ENCODE measurements around the gene RPS6KA4.
"Not testable (repeated sequence)": the region's sequence is repeated elsewhere in the genome, so short reads cannot be mapped to it uniquely, and the experiment has no call there.

RPS6KA4 gene

GRCh38 chr11:64385945-64386704 lies 27.2 kb downstream of the RPS6KA4 start:
- no peak for DNase-seq (ENCODE audit: low read depth in 3 of 3)

- DNase-seq (ENCODE audit: low read depth in 3 of 3), result no peak
These were observed 29.0 kb downstream of the RPS6KA4 start for GRCh38 chr11:64387916-64388315.

DNA sequence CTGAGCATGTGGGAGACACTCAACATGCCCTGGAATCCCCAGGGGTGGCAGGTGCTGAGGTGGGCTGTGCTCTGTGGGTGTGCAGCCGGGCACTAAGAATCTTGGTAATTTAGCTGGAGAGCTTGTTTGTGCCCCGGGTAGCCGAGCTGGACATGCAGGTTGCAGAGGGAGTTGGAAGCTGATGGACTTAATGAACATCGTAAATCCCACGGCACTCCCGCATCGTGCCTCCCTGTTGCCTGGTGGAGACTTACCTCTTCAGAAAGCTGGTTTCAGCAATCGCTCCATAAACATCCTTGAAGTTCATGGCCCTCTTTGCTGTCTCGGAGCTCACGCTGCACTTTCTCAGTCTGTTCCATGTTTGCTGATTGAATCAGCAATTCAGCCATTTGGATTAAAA lies 29.9 kb downstream of the RPS6KA4 start:
- no peak for DNase-seq (ENCODE audit: low read depth in 3 of 3)

GRCh38 chr11:64389851-64390250 lies 30.9 kb downstream of the RPS6KA4 start:
- no peak for DNase-seq (ENCODE audit: low read depth in 3 of 3)

DNA sequence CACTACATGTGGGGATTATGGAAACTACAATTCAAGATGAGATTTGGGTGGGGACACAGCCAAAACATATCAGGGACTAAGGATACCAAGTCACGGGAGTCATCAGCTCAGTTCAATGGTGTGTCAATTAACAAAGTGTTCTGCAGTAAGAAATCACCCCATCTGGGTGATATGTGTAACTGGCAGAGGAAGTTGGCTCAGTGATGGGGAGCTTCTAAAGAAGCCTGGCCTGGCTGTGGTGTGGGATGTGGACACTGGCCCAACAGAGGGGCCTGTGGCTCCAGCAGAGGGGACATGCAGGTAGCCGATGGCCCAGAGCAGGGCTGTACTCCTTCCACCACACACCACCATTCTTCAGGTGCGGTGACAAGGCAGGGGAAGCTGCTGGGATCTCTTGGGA lies 31.6 kb downstream of the RPS6KA4 start:
- no peak for DNase-seq (ENCODE audit: low read depth in 3 of 3)

DNA sequence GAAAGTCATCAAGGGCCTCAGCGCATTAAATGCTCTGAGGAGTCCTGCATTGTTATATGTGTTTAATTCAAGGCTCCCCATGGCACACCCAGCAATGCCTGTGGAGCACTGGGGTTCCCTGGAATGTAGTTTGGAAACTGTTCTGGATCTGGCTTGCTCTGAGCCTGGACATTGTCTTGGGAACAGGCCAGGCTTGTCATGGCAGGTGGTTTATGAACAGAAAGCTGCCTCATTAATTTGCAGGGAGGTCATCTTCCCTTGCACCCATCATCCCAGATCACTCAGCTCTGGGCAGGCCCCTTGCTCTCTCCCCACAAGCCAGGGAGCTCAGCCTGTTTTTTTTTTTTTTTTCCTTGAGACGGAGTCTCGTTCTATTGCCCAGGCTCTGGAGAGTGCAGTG lies 32.9 kb downstream of the RPS6KA4 start:
- no peak for DNase-seq (ENCODE audit: low read depth in 3 of 3)

- no peak for DNase-seq (ENCODE audit: low read depth in 3 of 3)
These were observed 36.6 kb downstream of the RPS6KA4 start for GRCh38 chr11:64395545-64396078.

DNA sequence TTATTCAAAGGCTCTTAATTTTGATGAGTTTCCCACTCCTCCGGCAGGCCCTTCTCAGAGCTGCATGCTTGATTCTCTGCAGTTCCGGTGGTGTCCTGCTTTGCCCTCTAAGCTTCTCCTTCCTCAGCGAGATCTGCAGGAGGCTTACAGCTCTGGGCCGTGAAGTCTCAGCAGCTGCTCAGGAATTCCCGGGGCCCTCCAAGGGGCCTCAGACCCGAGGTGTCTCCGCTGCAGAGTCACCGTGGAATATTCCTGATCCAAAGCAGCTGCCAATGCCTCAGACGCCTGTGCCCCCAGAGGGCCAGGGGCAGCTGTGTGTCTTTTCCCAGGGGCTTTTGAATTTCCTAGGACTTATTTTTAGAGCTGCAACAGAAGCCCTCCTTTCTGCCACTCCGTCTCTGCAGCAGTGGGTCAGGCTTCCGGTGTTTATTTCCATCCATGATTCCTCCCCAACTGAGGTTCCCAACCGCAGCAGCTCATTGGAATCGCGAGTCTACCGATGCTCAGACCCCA lies 37.2 kb downstream of the RPS6KA4 start:
- DNase-seq (ENCODE audit: low read depth in 3 of 3), result no peak

DNA sequence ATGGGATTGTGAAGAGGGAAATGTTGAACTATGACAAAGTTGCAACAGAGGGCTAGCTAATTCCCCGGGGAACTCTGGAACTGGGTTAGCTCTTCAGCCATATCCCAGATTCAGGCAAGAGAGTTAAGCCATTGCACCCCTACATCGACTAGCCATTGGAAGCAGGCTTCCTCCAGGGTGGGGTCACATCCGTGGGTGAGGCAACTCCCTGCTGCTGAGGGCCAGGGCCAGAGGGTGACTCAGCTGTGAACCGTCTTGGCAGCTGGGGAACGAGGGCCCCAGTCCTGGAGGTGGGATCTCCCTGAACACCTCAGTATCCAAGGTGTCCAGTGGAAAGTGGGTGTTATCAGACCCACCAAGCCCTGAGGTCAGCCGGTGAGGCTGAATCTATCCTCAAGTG lies 41.1 kb downstream of the RPS6KA4 start:
- no peak for DNase-seq (ENCODE audit: low read depth in 3 of 3)

GRCh38 chr11:64400667-64401066 lies 41.7 kb downstream of the RPS6KA4 start:
- no peak for DNase-seq (ENCODE audit: low read depth in 3 of 3)

GRCh38 chr11:64401775-64402174 lies 42.8 kb downstream of the RPS6KA4 start:
- no peak for DNase-seq (ENCODE audit: low read depth in 3 of 3)

- DNase-seq (ENCODE audit: low read depth in 3 of 3), result no peak
These were observed 44.1 kb downstream of the RPS6KA4 start for GRCh38 chr11:64403106-64403505.

- DNase-seq (ENCODE audit: low read depth in 3 of 3), result no peak
These were observed 47.4 kb downstream of the RPS6KA4 start for GRCh38 chr11:64406221-64406946.

DNA sequence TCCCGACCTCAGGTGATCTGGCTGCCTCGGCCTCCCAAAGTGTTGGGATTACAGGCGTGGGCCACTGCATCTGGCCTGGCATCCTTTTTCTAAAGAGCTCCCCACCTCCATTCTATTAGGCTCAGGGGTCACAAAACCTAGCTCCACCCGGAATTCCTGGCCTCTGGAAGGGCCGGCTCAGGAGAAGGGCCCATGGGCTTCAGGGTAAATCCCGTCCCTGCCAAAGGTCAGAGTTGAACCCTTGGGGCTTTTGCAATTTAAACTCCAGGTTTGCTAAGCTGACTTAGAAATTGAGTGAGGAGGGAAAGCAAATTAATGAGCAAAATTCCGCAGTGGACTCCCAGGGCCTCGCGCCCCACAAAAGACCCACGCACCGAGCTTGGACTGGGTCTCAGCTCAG lies 48.3 kb downstream of the RPS6KA4 start:
- no peak for DNase-seq (ENCODE audit: low read depth in 3 of 3)

DNA sequence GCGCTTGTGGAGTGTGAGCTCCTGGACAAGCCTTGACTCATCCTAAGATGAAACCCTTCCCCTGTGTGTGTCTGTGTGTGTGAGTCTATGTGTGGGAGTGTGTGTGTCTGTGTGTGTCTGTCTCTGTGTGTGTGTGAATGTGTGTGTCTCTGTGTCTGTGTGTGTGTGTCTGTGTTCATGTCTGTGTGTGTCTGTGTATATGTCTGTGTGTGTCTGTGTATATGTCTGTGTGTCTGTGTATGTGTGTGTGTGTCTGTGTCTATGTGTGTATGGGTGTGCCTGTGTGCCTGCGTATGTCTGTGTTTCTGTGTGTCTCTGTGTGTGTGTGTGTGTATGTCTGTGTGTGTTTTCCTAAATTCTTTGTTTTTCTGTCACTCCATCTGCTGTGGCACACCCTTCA lies 48.7 kb downstream of the RPS6KA4 start:
- no peak for DNase-seq (ENCODE audit: low read depth in 3 of 3)

GRCh38 chr11:64409278-64409677 lies 50.3 kb downstream of the RPS6KA4 start:
- no peak for DNase-seq (ENCODE audit: low read depth in 3 of 3)

- no peak for DNase-seq (ENCODE audit: low read depth in 3 of 3)
These were observed 50.9 kb downstream of the RPS6KA4 start for GRCh38 chr11:64409707-64410403.

GRCh38 chr11:64410404-64410734 lies 51.4 kb downstream of the RPS6KA4 start:
- no peak for DNase-seq (ENCODE audit: low read depth in 3 of 3)

DNA sequence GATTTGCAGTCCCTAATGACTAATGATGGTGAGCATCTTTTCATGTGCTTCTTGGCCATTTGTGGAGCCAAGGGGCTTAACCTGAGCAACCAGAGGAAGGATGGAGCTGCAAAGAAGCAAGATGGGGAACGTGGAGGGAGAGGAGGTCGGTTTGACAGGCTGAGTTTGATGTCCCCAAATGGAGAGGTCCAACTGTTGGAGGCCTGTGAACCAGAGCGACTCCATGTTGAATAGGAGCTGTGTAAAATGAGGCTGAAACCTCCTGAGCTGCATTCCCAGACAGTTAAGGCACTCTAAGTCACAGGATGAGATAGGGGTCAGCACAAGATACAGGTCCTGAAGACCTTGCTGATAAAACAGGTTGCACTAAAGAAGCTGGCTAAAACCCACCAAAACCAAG lies 54.5 kb downstream of the RPS6KA4 start:
- no peak for DNase-seq (ENCODE audit: low read depth in 3 of 3)

DNA sequence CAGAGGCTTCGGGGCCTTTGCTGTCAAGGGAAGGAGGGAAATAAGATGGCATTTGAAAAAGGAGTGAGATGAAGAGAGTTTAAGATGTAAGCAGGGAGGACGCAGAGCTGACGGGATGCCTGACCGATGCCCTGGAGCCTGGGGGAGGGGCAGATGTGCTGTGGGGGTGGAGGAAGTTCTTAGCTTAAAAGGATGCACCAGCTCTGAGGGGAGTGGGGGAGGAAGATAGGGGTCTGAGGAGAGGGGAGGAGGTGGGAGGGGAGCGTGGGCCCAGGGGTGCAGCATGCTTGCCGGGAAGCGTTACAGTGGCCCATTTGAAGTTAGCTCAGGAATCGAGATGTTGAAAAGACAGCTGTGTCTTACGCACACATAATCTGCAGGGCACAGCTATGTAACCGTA lies 56.3 kb downstream of the RPS6KA4 start:
- DNase-seq (ENCODE audit: low read depth in 3 of 3), result no peak

DNA sequence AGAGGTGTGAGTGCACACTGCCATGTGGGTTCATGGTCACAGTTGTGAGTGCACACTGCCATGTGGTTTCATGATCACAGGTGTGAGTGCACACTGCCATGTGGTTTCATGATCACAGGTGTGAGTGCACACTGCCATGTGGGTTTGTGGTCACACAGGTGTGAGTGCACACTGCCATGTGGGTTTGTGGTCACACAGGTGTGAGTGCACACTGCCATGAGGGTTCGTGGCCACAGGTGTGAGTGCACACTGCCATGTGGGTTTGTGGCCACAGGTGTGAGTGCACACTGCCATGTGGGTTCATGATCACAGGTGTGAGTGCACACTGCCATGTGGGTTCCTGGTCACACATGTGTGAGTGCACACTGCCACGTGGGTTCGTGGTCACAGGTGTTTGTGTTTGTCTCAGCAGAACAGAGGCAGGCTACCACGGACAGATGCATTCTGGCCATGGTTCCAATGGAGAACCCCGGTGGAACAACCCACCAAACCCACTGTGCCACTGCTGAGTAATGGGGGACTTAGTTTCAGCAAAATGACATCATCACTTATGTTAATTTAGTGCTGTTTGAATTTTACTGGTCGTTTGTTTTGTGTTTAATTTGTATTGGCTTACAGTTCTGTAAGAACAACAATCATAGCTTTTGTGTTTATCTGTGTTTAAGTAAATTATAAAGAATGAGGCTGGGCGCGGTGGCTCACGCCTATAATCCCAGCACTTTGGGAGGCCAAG lies 57.2 kb downstream of the RPS6KA4 start:
- DNase-seq (ENCODE audit: low read depth in 3 of 3), result no peak

DNA sequence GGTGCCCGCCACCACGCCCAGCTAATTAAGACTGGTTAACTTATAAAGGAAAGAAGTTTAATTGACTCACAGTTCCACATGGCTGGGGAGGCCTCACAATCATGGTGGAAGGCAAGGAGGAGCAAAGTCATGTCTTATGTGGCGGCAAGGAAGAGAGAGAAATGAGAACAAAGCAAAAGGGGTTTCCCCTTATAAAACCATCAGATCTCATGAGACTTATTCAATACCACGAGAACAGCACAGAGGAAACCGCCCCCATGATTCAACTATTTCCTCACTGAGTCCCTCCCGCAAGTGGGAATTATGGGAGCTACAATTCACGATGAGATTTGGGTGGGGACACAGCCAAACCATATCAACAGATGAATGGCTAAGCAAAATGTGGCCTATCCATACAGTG lies 59.3 kb downstream of the RPS6KA4 start:
- not testable (repeated sequence) for DNase-seq (ENCODE audit: low read depth in 3 of 3)
